COLO668 (cell line): ENCODE results near the gene MYH7B.

ENCODE experiments used
- DNase-seq: peaks from one replicate; lab custom pipeline; 2025; ENCODE audit not compliant: unreplicated experiment; lab: John Stamatoyannopoulos, UW

The MYH7B gene

DNA sequence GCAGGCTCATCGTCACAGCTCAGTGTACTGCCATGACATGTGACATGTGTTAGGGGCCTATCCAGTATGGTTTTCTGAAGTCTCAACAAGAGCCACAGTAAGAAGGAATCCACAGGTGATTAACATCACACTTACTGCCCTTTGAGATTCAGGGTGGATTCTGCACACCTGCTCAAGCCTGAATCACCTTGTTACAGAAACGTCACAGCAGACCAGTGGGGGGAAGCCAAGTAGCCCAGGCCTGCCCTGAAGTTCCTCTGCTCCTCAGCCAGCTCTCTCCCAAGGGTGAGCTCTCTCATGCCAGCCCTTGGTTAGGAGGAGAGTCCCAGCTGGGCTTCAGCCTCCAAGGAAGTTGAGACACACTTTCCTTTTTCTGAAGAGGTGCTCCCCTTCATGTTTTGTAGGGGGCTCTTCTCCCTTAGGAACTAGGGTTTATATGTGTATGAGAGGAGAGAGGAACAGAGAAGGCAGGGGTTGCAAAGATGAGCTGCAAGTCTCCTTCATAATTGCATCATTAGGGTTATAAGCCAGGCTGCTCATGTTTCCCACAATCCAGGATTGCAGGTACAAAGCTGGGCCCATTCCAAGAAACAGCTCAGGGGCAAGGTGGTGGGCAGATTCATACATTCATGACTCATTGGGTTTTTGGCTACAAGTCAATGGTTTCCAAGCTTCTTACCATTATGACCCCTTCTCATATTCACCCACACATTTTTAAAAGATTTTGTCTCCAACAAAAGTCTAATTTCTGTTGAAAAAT is 11.7 kb upstream of the MYH7B start:
- DNase-seq = no peak

DNA sequence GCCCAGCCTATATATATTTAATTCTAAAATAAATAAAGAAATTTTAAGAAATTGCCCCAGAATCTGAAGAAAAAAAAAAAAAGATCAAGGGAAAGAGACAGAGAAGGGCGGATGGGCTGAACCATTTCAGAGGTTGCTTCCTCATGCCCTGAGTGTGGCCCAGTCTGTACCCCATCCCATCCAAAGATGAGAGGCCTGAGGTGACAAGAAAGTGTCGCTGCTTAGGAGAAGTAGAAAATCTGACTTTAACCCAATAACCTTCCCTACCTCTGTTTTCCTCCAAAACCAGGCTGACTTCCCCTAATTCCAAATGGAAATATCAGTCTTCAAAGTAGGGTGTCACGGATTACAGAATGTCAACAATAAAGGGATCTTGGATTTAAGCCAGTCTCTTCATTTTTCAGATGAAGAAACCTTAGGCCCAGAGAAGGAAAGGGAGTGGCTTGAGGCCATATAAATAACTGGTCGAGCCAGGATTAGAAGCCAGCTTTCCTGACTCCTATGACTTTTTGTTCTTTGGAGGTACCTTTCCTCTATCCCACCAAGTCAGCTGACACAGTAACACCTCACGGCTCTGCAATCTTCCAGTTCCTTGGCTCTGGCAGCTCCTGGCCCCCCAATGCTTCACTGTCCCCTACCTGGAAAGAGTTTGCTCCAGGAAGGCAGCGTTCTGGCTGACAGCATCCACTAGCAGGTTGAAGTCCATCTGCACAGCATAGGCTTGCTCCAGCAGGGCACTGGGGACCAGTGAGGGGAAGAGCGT is 10.2 kb upstream of the MYH7B start:
- DNase-seq = no peak

DNA sequence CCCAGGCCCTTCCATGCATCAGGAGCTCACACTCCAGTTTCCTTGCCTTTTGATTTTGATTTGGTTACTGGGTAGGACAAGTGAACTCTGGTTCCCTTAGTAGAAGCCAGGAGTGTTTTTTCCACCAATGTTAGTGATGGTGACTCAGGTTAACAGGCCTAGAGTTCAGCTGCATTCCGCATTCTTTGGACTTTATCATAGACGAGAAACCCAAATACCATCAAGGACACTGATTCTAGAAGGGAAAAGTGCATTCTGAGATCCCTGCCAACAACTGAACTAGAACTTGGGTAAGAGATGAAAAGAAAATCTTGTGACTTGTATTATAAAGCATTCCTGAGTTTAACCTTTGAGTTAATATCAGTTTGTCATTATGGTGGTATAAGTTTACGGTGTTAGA is 9.0 kb upstream of the MYH7B start:
- no peak for DNase-seq

DNA sequence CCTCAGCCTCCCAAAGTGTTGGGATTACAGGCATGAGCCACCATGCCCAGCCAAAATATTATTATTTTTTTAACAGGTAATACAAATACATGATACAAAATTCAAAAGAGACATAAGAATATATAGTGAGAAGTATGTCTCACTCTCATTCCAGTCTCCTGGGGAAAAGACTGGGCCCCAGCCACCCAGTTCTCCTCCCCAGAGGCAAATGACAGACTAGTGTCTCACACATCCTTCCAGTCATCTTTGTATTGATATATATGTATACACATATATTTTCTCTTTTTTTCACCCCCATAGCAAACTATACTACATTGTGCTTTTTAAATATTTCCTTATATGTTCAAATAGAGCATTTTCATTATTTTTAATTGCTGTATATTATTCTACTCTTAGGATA is 8.3 kb upstream of the MYH7B start:
- DNase-seq = no peak

DNA sequence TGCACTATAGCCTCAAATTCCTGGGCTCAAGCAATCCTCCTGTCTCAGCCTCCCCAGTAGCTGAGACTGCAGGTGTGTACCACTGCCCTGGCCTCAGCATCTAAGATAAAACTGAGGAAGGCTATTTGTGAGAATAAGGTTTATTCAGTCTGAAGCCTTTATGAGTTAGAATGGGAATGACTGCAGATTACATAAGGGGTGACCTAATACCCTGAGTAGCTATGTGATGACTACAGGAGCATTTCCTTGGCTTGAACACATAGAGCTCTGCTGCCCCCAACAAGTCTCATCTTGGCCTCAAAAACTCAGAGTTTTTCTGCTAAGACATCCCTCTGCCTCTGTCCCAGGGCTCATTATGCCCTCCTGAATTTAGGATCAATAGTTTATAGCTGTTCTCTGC is 7.6 kb upstream of the MYH7B start:
- DNase-seq = no peak

DNA sequence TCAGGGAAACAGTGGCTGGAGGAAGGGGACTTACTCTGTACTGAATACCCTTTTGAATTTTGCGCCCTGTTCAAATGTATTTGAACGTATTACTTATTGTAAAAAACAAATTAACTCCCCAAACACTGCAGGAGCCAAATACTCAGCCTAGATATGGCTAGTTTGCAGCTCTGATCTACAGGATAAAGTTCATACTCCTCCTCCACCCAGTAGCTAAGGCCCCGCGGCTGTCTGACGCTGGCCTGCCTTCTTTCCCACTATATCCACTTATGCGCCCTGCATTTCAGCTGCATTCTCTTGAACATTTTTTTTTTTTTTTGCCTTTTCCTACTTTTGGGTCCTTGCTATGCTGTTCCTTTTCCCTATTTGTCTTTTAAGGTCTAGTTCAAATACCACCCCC is 6.5 kb upstream of the MYH7B start:
- no peak for DNase-seq

DNA sequence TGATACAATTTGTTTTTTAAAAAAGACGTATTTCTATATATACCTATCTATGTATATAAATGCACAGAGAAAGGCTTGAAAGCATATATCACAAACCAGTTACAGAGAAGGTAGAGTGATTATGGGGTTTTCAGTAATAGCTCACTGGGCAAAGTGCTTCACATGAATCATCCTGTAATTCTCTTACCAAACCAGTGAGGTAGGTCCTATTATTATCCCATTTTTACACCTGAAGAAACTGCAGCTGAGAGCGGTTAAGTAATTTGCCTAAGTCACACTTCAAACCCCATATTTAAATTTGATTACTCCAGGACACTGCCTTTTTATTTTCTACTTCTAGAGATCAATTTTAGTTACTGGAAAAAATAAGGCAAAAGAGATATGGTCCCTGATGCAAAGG is 4.4 kb upstream of the MYH7B start:
- no peak for DNase-seq

DNA sequence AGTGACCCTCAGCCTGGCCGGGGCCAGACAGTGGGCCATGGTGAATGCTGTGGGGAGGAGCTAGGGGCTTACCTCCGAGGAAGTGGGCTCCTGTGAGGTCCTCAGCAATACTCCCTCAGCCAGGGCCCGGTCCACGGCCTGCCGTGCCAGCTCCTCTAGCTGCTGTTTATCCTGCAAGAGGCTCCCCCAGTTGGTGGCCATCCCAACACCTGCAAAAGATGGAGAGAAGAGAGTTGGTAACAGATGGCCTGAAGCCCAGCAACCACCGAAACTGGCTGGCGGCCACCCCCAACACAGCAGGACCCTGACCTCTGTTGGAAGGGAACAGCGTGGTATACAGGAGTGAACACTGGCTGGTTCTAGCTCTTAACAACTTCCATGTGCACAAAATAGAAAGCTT is 4.0 kb upstream of the MYH7B start:
- no peak for DNase-seq

DNA sequence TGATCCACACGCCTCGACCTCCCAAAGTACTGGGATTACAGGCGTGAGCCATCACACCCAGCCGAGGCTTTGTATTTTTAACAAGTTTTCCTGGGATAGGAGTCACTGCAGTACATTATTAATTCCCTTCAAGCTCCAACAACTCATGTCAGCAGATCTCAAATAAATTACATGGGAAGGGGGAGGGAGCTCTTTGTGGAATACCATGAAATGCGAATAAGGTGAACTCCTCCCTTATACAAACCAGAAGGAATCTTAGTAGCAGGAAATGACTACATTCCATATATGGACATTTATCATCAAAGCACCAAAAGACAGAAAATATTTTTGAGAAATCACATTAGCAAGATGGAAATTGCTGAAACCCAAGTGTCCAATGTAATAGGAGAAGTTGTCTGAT is 3.0 kb upstream of the MYH7B start:
- no peak for DNase-seq

DNA sequence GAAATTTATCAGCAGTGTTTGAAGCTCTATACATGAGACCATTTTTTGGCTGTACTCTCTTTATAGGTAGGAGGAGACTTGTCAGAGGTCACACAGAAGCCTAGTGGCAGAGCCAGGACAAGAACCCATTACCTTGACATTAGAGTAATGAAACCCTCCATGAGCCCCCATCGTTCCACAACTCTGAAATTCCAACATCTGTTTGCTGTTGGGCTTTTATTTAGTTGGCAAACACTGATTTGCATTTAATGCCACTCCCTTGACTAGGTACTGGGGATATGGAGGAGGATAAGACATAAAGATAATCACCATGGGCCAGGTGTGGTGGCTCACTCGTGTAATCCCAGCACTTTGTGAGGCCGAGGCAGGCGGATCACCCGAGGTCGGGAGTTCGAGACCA is 1.7 kb upstream of the MYH7B start:
- DNase-seq = no peak

DNA sequence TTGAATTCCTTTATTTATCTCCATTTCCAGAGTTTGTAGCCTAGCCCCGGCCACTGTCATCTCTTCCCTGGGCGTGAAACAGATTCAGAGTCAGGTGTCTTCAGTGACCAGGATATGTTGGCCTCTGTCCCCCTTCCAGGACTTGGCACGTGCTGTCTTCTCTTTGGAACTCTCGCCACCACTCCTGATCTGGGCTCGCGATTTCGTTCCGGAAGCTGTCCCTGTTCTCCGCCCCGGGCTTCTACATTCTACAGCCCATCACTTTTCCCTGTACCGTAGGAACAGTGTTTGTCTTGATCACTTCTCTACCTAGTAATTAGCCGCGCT is 801 bp upstream of the MYH7B start:
- DNase-seq = peak; percentile 66

DNA sequence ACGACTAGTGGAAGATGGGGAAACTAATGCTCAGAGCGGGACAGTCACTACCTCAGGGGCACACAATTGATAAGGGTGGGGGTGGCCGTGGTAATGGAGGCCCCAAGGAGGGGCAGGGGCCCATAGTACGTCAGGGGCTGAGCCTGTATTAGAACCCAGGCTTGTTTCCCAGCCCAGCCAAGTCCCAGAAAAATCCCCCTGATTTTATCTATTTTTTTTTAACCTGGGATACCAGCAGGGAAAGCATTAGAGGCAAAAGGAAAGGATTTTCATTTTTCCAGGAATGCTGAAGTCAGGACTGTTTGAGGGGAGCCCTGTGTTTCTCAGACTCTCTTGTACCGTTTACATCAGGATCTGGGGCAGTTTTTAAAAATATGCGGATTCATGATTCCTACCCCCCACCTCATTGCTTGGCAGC is 382 bp downstream of the MYH7B start:
- DNase-seq = no peak

DNA sequence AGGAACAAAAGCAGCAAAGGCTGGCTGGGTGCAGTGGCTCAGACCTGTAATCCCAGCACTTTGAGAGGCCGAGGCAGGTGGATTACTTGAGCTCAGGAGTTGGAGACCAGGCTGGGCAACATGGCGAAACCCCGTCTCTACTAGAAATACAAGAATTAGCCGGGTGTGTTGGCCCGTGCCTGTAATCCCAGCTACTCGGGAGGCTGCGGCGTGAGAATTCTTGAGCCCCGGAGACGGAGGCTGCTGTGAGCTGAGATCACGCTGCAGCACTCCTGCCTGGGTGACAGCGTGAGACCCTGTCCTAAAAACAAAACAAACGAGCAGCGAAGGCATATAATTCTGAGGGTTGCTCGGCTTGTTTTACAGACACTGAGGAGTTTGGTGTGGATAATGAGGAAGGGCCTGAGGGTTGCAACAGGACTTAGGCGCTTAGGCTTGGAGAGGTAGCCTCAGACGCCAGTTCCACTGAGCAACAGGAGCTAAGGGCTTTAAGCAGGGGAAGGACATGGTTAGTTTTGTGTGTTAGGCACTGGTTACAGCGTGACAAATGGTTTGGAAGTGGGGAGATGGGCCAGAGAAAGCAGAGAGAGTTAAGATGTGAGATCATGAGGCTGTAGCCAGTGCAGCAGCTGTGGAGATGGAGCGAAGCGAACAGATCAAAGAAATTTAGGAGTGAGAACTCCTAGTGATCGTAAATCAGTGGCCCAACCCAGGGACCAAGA is 1.2 kb downstream of the MYH7B start:
- no peak for DNase-seq

DNA sequence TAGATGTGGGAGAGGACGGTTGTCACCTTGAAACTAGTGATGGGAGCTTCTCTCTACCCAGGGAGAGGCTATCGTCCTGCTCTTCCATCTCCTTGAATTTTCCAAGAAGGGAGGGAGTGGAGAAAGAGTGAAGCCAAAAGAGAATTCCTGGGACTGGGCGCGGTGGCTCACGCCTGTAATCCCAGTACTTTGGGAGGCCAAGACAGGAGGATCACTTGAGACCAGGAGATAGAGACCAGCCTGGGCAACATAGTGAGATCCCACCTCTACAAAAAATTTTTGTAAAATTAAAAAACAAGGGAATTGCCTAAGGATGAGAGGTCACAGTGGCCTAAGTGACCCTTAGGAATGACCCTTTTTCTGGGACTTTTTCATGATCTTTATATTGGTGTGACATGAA is 8.8 kb downstream of the MYH7B start:
- no peak for DNase-seq

DNA sequence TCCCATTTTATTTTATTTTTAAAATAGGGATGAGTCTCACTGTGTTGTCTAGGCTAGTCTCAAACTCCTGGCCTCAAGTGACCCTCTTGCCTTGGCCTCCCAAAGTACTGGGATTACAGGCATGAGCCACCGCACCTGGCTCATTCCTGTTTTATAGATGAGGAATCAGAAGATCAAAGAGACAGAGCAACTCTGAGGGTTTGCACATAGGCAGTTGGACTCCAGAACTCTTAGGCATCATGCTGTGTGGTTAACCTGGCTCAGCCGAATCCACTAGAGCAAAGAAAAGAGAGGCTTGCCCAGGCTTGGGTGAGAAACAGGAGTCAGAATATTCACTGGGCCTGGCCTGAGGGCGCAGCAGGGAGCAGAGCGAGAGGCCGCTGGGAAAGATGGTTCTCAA is 9.4 kb downstream of the MYH7B start:
- DNase-seq = no peak

DNA sequence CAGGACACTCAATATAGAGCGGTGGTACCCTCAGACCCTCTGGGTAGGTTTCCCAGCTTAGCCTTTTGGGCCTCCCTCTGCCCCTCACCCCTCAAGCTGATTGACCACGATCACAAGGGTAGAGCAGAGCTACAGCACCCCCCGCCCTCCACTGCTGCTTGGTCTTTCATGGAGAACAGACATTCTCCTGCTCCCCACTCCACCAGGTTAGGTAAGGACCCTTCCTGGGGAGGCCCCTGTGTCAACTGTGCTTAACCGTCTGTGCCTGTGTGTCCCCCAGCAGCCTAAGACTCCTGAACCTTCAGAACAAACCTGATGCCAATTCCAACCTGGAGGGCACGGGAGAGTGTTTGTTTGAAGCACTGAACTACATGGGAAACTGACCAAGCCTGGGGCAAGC is 11.8 kb downstream of the MYH7B start:
- DNase-seq = no peak

DNA sequence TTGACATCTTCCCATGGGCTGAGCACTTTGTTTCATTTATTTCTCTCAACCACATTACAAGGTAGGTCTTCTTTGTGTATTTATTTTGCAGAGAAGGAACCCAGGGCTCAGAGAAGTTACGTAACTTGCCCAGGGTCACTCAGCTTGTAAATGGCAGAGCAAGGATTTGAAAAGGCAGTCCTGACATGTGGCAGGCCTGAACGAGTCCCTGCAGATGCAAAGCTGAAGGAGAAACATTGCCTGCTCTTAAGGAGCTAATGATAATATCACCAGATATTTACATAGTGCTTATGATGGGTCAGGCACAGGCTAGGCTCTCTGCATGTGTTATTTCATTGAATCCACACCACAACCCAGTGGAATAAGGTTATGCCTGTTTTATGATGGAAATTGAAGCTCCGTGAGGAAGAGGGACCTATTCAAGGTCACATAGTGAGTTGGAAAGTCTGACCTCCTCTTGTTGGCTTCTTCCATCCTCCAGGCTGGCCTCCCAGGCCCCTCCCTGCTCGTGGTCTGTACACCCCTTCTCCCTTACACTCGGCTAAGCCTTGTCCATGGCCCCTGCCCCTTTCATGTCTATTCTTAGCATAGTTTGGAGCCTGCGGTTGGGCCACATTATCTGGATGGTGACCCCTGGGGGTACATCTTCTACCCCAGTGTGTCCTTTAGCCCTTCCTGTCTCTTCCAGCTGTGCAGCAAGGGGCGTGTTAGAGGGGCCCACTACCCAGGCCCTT is 12.5 kb downstream of the MYH7B start:
- DNase-seq = no peak

DNA sequence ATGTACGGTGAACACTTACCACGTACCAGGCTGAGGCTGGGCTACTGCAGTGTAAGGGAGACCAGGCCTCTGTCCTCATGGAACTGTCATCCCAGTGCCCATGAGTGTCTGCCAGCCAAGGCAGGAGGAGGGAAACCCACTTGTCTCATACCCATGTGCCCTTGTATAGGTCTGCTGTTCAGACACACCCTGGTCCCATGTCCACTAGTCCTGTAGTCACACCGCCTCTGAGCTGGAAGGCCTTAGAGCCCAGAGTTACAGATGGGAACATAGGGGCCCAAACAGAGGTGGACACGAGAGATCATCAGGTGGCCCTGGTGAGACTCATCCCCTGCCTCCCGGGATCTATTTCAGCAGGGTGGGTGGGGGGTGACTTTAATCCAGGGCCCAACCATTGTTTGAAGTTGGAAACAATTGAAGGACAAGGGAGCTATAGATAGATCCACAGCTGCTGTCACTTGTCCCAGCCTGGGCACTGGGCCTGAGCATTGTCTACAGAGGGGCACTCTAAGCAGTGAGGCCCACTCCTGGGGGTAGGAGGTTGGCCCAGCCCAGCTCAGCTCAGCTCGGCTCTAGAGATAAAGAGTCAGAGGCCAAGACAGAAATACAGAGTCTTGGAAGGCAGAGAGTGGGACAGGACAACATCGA is 14.6 kb downstream of the MYH7B start:
- DNase-seq = no peak

DNA sequence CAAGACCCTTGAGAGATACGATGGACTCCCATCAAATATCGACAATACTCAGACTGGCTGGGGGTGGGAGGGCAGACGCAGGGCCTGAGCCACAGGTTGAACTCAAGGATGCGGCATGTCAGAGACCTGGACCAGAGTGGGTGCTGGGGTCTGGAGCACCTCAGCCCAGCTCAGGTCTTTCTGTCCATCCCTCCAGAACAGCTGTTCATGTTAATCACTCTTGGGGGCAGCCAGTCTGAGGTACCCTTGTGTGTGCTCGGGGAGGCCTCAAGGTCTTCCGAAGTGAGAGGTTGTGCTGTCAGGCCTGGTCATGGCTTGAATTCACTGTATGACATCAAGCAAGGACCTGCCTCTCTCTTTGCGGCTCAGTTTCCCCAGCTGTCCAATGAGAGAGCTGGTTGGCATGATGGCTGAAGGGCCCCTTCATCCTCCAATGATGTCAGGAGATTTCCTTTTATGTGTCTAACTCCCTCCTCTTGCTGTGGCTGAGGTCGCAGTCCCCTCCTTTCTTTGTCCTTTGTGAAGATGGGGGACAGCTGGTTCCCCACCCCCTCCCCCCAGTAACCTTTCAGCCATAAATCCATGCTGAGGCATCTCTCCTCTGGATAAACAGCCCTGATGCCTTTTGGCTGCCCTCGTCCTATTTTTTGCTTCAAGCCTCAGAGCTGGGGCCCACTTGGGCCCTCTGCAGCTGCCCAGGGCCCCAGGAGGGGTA is 15.3 kb downstream of the MYH7B start:
- no peak for DNase-seq

DNA sequence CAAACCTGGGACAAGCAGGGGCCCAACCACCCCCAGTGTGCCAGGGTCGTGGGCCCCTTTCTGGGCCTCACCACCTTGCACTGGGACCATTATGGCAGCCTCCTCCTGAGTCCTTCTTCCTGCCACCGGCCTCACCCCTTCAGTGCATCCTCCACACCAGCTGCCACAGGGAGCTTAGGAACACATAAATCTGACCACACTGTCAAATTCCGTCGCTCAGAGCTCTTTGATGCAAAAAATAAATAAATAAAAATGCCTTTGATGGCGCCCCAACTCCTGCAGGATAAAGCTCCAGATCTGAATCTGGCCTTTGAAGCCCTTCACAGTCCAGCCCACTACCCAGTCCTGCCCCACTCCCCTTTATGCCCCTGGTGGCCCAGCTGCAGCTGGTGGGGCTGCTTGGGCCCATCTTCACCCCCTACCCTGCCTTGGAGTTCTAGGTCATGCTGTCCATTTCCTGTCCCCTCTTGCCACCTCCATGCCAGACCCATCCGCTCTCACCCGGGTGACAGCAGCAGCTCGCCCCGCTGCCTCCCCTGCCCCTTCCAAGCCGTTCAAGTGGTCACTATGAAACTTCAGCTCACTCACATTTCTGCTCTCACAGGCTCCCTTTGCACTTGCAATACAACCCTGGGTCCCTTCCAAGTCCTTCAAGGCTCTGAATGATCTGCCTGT is 16.0 kb downstream of the MYH7B start:
- no peak for DNase-seq
